ENCODE results near the gene WNT1. TPM values are rescaled to one million over a fixed set of nuclear protein-coding genes. Genes with fewer than 3 reads are reported as not detected.
A peak's percentile ranks its signal among the peaks of the same experiment; 100 is the strongest.

Gene WNT1
- total and polyA plus RNA-seq, 9 of the 15 experiments (the other 6 are each of a cell fraction or from before 2014, with no cell fraction given), result not detected

- TF ChIP-seq ZNF318 (IDR thresholded peaks at IDR 0.05; ENCODE audit: borderline replicate concordance in 1 of 2, low read depth in 1 of 2) (peak in 1 of 2 experiments; percentile 26; a peak in 1 of 4 replicates), ZNF77 (CRISPR knock-in tag; IDR thresholded peaks at IDR 0.05) (no peak), MAFG (tag; conservative IDR thresholded peaks at IDR 0.05) (peak; percentile 51), MITF (IDR thresholded peaks at IDR 0.05) (no peak), L3MBTL2 (IDR thresholded peaks at IDR 0.05) (0 out of 2 replicates have a peak, but pooled peaks have one; percentile 7), FOXM1 (IDR thresholded peaks at IDR 0.05; ENCODE audit: low read depth) (peak; percentile 16; the same call in 1 of the 2 replicates), FOXM1 (CRISPR knock-in tag; IDR thresholded peaks at IDR 0.05; ENCODE audit: low read depth) (no peak), E2F1 (CRISPR knock-in tag; IDR thresholded peaks at IDR 0.05) (no peak), POLR2H (tag; IDR thresholded peaks at IDR 0.05; ENCODE audit: low read depth) (peak; percentile 83), PHB (CRISPR knock-in tag; IDR thresholded peaks at IDR 0.05) (no peak)
- TF ChIP-seq, protein P1, sequence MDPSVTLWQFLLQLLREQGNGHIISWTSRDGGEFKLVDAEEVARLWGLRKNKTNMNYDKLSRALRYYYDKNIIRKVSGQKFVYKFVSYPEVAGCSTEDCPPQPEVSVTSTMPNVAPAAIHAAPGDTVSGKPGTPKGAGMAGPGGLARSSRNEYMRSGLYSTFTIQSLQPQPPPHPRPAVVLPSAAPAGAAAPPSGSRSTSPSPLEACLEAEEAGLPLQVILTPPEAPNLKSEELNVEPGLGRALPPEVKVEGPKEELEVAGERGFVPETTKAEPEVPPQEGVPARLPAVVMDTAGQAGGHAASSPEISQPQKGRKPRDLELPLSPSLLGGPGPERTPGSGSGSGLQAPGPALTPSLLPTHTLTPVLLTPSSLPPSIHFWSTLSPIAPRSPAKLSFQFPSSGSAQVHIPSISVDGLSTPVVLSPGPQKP (CRISPR knock-in tag; IDR thresholded peaks at IDR 0.05), result no peak
- TF ChIP-seq, protein P2, sequence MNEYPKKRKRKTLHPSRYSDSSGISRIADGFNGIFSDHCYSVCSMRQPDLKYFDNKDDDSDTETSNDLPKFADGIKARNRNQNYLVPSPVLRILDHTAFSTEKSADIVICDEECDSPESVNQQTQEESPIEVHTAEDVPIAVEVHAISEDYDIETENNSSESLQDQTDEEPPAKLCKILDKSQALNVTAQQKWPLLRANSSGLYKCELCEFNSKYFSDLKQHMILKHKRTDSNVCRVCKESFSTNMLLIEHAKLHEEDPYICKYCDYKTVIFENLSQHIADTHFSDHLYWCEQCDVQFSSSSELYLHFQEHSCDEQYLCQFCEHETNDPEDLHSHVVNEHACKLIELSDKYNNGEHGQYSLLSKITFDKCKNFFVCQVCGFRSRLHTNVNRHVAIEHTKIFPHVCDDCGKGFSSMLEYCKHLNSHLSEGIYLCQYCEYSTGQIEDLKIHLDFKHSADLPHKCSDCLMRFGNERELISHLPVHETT (CRISPR knock-in tag; conservative IDR thresholded peaks at IDR 0.05 in 1 of 2, IDR thresholded peaks at IDR 0.05 in 1 of 2), result peak in 1 of 2 experiments; percentile 87; a peak in 1 of 4 replicates
- TF ChIP-seq, protein P3, sequence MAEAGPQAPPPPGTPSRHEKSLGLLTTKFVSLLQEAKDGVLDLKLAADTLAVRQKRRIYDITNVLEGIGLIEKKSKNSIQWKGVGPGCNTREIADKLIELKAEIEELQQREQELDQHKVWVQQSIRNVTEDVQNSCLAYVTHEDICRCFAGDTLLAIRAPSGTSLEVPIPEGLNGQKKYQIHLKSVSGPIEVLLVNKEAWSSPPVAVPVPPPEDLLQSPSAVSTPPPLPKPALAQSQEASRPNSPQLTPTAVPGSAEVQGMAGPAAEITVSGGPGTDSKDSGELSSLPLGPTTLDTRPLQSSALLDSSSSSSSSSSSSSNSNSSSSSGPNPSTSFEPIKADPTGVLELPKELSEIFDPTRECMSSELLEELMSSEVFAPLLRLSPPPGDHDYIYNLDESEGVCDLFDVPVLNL (CRISPR knock-in tag; IDR thresholded peaks at IDR 0.05; ENCODE audit: low read depth), result no peak
Measured at GRCh38 chr12:49019120-49019430, 41.0 kb downstream of the WNT1 start (continued).

Data from K562 (cell line).